NCI-H69 (cell line): ENCODE results near the gene LILRB4.
"Not testable (repeated sequence)": the region's sequence is repeated elsewhere in the genome, so short reads cannot be mapped to it uniquely, and the experiment has no call there.

Experiments used
- DNase-seq: peaks from one replicate; lab custom pipeline; 2025; lab: John Stamatoyannopoulos, UW

LILRB4 gene

DNA sequence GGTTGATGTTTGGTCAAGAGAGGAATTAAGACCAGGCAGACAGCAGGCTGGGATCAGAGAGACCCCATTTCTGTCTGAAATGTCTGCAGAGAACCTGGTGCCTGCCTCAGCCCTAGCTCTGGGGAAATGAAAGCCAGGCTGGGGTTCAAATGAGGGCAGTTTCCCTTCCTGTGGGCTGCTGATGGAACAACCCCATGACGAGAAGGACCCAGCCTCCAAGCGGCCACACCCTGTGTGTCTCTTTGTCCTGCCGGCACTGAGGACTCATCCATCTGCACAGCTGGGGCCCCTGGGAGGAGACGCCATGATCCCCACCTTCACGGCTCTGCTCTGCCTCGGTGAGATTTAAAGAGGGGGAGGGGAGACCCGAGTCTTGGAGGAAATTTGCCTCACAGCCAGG lies at the start of gene LILRB4:
Gene LILRB4 (plus strand): TSS at position 256 of the 400 bp plus-strand sequence. CDS start 49 bp downstream, at position 305.
- DNase-seq, result no peak

DNA sequence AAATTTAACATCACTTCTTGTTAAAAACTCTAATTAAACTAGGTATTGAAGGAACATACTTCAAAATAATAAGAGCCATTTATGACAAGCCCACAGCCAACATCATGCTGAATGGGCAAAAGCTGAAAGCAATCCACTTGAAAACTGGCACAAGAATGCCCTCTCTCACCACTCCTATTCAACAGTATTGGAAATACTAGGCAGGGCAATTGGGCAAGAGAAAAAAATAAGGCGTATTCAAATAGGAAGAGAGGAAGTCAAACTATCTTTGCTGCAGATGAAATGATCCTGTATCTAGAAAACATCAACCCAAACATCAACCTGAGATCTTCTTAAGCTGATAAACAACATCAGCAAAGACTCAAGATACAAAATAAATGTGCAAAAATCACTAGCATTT lies 48.1 kb upstream of the LILRB4 start:
- DNase-seq, result no peak

DNA sequence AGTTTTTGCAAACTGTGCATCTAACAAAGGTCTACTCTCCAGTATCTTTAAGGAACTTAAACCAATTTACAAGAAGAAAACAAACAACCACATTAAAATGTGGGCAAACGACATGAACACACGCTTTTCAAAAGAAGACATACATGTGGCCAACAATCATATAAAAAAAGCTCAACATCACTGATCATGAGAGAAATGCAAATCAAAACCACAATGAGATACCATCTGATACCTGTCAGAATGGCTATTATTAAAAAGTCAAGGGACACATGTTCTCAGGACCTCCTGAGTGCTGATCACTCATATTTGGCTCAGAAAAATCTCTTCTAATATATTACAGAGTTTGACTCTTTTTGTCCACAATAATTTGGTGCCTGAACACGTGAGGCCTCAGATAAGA lies 46.7 kb upstream of the LILRB4 start:
- DNase-seq, result no peak

DNA sequence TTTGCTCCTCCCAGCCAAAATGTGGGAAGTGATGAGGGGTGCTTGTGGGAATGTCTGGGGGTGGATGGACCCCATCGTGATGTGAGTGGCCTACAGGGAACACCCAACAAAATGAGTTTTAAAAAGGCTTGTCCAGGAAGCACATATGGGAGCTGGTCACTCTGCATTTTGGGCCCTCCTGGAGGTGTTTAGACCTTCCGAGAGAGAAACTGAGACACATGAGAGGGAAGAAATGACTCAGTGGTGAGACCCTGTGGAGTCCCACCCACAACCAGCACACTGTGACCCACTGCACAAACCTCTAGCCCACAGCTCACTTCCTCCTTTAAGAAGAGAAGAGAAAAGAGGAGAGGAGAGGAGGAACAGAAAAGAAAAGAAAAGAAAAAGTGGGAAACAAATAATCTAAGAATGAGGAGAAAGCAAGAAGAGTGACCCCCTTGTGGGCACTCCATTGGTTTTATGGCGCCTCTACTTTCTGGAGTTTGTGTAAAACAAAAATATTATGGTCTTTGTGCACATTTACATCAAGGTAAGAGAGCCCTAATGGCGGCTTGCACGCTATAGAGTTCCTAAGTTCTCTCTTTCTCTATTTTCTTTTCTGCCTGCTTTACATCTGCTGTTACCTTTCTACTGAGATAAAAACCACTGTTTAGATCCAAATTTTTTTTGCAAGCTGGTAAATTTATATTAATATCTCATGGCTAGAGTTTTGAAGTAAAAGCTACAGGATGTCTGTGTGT lies 45.8 kb upstream of the LILRB4 start:
- DNase-seq, result no peak

DNA sequence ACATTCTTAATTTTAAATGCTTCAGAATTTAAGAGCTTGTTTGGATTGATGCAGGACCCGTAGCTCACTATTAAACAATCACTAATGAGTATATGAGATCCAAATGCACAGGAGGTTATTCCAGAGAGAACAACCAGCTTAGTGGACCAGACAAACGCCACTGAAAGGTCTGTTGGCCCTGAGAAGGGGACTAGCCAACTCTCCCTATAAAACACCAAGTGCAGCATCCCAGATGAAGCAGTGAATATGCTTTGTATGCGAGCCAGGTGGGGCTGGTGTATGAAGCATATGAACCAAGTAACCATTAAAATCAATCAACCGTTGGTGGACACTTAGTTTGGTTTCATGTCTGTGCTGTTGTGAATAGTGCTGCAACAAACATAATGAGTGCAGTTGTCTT lies 42.3 kb upstream of the LILRB4 start:
- no peak for DNase-seq

DNA sequence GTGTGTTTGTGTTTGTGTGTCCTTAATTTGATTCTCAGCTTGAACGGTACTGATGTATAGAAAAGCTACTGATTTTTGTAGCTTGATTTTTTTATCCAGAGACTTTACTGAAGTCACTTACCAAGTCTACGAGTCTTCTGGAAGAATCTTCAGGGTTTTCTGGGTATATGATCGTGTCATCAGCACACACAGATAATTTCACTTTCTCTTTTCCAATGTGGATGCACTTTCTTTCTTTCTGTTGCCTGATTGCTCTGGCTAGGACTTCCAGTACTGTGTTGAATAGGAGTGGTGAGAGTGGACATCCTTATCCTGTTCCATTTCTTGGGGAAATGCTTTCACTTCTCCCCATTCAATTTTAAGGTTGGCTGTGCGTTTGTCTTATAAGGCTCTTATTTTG lies 40.4 kb upstream of the LILRB4 start:
- no peak for DNase-seq

DNA sequence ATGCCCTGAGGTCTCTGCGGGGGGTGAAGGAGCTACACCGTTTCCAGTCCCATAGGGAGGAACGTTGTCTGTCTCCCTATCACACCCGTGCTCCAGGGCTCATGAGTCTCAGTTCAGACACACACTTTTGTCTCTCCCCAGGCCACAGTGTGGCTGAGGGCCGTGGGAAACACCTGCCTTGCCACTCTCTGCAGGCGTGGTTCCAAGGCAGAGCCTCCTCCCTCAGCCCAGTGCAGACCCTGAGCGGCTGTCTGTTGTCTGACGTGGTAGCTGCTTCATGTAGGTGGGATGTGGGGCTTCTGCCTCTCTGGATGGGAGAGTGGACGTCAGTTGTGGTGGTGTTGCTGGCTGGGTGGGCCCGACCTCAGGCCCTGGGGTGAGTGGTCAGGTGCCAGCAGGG lies 38.6 kb upstream of the LILRB4 start:
- DNase-seq, result not testable (repeated sequence)

DNA sequence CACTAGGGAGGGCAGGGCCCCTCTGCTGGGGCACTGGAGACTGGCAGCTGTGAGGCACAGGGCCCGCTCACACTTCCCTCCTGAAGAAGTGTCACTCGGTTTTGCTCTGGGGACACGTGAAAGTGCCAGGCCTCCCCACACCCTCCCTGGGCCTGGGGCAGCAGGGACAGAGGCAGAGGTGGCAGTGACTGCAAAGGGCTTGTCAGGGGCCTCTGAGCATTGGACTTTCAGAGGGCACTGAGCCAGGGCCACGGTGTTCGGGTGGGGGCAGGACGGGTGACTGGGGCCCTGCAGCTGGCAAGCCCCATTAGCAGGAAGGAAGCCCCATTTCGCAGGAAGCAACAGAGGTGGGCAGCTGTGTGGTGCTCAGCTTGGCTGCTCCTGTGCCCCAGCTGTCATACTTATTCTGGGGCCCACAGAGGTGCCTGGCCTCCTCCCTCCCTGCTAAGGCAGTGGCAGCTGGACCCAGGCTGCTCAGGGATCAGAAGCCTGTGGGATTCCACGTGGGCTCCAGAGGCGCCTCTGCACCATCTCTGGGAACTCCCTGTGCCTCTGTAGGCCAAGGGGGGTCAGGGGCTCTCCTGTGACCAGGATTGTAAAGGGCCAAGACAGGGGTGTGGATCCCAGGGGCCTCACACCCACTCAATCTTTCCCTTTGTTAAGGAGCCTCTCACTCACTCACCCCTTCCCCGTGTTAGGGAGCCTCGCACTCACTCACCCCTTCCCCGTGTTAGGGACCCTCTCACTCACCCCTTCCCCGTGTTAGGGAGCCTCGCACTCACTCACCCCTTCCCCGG lies 37.7 kb upstream of the LILRB4 start:
- DNase-seq, result not testable (repeated sequence)

DNA sequence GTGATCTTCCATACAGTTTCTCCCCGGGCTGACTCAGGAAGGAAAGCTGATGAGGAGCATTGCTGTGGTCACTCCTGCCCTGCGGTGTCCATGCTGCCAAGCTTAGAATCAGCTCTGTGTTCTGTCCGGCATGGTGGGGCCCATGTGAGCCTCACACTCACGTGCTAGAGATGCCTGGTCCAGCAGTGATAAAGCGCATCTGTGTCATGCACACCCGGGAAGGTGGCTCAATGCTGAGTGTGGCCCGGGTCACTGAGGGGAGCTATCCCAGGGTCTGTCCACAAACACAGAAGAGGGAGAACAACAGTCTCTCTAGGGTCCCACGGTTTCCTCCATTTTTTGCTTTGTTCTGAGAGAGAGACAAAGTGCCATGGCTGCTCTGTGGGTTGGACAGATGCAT lies 36.0 kb upstream of the LILRB4 start:
- no peak for DNase-seq

DNA sequence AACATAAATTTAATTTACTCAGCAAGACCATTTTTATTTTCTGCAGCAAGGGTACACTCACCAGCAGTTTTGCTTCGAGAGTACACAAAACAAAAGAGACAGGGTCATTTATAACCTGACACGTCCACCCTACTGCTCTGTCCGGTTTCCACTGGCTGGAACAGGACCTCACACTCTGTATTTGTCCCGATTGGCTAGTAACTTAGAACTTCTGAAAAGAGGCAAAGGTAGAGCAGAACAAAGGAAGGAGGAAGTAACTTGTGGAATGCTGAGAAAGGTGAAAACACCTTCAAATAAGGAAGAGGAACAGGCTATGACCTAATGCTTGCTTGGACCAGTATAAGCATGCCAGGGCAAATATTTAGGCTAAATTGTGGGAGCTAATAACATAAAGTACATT lies 34.9 kb upstream of the LILRB4 start:
- not testable (repeated sequence) for DNase-seq

DNA sequence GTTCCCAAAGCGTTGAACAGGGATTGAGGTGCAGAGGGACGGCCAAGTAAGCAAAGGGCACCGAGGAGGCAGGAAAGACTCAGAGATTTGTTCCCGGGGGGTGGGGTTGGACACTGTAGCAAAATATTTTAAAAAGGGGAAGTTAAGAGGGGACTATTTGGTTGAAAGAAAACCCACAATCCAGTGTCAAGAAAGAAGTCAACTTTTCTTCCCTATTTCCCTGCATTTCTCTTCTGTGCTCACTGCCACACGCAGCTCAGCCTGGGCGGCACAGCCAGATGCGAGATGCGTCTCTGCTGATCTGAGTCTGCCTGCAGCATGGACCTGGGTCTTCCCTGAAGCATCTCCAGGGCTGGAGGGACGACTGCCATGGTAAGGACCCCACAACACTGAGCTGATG lies 32.5 kb upstream of the LILRB4 start, which contains the start of gene LILRB1:
Gene LILRB1 (plus strand): TSS at position 223 of the 400 bp plus-strand sequence. CDS start 590 bp downstream, outside the sequence.
- not testable (repeated sequence) for DNase-seq

DNA sequence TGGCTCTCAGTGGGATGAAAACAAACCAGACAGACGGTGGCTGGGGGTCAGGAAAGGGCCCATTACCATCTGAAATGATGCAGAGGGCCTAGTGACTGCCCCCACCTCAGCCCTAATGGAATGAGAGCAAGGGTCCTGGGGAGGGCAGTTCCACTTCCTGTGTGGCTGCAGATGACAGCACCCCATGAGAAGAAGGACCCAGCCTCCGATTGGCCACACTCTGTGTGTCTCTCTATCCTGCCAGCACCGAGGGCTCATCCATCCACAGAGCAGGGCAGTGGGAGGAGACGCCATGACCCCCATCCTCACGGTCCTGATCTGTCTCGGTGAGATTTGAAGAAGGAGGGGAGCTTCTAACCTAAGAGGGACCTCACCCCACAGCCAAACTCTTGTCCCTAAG lies 32.0 kb upstream of the LILRB4 start:
- DNase-seq, result no peak

DNA sequence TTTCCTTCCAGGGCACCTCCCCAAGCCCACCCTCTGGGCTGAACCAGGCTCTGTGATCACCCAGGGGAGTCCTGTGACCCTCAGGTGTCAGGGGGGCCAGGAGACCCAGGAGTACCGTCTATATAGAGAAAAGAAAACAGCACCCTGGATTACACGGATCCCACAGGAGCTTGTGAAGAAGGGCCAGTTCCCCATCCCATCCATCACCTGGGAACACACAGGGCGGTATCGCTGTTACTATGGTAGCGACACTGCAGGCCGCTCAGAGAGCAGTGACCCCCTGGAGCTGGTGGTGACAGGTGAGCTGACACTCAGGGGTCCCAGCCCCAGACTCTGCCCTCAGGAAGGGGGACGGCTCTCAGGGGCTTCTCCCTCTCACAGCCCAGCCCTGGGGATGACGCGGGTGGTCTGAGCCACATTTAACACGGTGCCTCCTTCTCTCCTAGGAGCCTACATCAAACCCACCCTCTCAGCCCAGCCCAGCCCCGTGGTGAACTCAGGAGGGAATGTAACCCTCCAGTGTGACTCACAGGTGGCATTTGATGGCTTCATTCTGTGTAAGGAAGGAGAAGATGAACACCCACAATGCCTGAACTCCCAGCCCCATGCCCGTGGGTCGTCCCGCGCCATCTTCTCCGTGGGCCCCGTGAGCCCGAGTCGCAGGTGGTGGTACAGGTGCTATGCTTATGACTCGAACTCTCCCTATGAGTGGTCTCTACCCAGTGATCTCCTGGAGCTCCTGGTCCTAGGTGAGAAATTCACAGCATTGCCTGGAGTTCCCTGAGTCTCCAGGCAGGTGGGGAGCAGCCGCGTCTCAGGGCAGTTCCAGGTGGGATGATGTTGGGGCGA lies 31.1 kb upstream of the LILRB4 start:
- DNase-seq, result not testable (repeated sequence)

DNA sequence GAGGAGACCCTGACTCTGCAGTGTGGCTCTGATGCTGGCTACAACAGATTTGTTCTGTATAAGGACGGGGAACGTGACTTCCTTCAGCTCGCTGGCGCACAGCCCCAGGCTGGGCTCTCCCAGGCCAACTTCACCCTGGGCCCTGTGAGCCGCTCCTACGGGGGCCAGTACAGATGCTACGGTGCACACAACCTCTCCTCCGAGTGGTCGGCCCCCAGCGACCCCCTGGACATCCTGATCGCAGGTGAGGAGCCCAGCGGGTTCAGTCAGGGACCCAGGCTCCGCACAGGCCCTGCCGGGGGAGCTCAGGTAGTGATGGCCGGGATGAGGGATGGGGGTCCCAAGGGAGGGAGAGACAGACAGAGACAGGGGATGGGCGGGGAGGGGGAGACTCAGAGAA lies 30.3 kb upstream of the LILRB4 start:
- not testable (repeated sequence) for DNase-seq

DNA sequence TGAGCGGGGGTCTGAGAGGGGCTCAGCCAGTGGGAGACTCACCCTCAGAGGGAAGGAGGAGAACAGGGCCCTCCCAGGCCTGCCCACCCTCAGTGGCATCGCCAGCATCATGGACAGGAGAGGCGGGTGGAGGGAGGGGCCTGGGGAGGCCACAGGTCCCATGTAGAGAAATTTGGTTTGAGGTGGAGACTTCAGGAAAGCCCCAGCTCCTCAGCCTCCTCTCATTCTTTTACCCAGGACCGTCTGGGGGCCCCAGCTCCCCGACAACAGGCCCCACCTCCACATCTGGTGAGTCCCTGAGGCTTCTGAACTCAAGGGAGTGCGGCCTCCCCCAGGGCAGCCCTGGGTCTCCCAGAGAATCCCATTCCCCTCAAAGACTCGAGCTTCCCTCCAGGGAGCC lies 29.4 kb upstream of the LILRB4 start:
- no peak for DNase-seq

DNA sequence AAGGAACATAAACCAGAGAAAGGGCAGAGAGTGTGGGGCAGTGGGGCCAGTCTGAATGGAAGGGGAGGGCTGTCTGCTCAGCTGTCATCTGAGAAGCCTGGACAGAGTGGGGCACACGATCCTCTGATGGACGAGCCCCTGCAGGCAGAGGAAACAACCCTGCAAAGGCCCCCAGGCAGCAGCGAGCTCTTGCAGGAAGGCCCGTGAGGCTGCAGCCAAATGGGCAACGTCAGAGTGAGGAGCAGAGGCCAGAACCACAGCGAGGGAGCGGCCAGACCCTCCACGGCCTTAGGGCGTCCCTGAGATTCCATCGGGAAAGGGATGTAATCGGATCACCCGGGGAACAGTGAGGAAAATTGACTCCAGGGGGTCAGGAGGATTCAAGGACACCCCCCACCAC lies 26.7 kb upstream of the LILRB4 start:
- not testable (repeated sequence) for DNase-seq

DNA sequence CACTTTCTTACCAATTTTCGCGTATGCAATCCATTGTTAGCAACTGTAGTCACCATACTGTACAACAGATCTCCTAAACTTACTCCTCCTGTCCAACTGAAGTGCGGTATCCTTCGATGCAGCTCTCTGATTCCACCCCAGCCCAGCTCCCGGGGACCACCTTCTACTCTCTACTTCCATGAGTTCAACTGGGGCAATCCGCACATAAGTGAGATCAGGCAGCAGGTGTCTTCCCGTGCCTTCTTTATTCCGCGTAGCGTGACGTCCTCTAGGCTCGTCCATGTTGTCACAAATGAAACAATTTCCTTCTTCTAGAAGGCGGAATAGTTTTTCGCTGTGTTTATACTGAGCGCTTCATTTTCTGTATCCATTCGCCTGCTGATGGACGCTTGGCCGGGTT lies 24.1 kb upstream of the LILRB4 start:
- no peak for DNase-seq

DNA sequence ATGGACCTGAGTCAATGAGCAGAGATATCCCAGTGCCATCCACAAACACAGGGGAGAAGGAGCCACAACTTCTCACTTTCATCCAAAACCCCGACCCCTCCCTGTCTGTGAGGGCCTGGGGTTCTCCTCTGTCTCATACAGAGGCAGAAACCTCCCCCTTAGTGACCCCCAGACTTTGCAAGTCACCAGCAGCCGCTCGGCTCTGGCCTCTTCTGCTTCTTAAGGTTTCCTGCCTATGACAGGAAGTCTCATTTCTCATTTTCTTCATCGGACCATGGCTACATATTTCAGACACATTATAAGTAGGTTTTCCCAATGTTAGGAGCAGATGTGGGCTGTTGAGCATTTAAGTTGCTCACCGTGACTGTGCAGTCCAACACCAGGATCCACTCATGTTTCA lies 19.8 kb upstream of the LILRB4 start:
- DNase-seq, result not testable (repeated sequence)

DNA sequence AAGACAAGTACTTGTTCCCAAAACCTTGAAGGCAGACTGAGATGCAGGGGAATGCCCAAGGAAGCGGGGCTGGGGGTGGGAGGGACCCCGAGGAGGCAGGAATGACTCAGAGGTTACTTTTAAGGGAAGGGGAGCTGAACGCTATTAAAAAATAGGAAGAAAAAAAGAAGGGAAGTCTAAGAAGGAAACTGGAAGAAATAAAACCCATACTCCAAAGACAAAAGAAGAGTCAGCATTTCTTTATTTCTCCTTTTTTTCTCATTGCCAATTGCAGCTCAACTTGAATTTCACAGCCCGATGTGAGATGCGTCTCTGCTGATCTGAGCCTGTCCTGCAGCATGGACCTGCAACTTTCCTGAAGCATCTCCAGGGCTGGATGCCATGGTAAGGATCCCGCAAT lies 19.2 kb upstream of the LILRB4 start:
- DNase-seq, result not testable (repeated sequence)

DNA sequence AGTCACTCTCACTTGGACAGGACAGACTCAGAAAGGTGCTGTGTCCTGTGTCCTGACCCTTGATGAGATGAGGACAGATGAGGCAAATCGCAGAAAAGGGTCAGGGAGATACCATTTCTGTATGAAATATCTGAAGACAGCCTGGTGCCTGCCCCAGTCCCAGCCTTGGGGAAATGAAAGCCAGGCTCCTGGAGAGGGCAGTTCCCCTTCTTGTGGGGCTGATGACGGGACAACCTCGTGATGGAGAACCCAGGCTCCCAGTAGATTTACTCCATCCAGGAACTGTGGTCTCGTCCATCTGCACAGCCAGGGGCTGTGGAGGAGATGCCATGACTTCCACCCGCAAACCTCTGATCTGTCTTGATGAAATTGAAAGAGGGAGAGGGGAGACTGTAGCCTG lies 18.7 kb upstream of the LILRB4 start:
- no peak for DNase-seq

DNA sequence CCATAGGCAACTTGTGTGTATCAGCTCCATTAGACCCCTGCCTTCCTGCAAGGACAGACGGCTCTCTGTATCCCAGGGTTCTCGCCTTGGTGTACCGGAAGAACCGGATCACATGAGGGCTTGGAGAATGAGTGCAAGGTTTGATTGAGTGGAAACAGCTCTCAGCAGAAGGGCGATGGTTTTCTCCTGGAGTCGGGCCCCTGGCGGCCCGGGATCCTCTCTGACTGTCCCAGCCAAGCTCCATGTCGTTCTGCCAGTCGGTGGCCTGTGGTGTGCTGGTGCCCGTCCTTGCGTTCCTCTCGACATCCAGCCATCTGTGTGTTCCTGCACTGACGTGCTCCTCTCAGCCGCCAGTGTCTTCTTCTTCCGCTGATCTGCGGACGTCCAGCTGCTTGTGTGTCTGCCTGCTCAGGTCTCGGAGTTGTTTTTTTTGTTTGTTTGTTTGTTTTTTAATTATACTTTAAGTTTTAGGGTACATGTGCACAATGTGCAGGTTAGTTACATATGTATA lies 16.4 kb upstream of the LILRB4 start:
- no peak for DNase-seq

DNA sequence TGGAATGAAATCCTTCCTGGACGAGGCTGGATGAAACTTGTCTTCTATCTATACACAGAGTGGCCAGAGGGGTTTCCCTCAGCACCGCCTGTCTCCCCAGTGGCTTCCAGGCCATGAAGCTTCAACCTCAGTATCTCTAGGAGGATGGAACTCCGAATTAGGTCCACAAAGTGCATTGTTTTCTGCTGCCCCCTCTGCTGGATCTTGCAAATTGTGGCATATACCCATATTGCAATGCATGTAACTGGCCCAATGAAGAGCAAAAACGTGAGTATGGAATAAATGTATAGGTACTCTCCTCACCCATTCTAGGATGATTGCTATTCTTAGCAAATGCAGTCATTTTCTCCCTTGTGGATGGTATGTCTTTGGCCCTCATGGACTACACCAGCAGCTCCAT lies 14.7 kb upstream of the LILRB4 start:
- no peak for DNase-seq
